ENCODE data around the gene ANKRD53. TPM values are rescaled to one million over a fixed set of nuclear protein-coding genes. Genes with fewer than 3 reads are reported as not detected.
A peak's percentile ranks its signal among the peaks of the same experiment; 100 is the strongest.

Gene ANKRD53
- total and polyA plus RNA-seq, 10 donors, result 0.22 to 1.7 (median 0.80) TPM; not detected in 2

GRCh38 chr2:70941701-70942100, 36.7 kb upstream of the ANKRD53 start:
- no peak for DNase-seq
- Histone ChIP-seq H3K4me3 (no peak overlapping the region), H3K36me3 (no peaks in the 10 kb centered on the region), H3K4me1 (peaks cover 0 to 8% (median 1%) of the 10 kb centered on the region in 6 donors), H3K27ac (no peak overlapping the region), H3K27me3 (replicated peaks in 1 of 7) (peaks cover 0 to 84% (median 6%) of the 10 kb centered on the region in 7 donors), H3K9me3 (no peaks in the 10 kb centered on the region)
- WGBS, 5 donors, result 69 to 76% (median 71%) methylated on average over 5 of the region's 5 CpGs
- intact Hi-C loops (cut with DNase I; ENCODE audit: low total_unique reads), result loop anchor here (10.0 kb wide), 1 partner anchor 147 kb away; the partner anchor contains the start of gene FIGLA
- TF ChIP-seq POLR2A (IDR thresholded peaks at IDR 0.05) (no peak), CTCF (IDR thresholded peaks at IDR 0.05 in 8 of 11, conservative IDR thresholded peaks at IDR 0.05 in 3 of 11) (no peak), POLR2AphosphoS5 (IDR thresholded peaks at IDR 0.05) (no peak)

- intact Hi-C loops (cut with DNase I; ENCODE audit: low total_unique reads), result loop anchor here (10.0 kb wide), 1 partner anchor 148 kb away; the partner anchor contains the start of gene FIGLA
- Histone ChIP-seq H3K27me3 (replicated peaks in 1 of 7) (peaks cover 0 to 93% (median 13%) of the 10 kb centered on the region in 7 donors), H3K4me3 (no peak overlapping the region), H3K36me3 (no peaks in the 10 kb centered on the region), H3K9me3 (no peaks in the 10 kb centered on the region), H3K4me1 (peaks cover 0 to 14% (median 5%) of the 10 kb centered on the region in 6 donors), H3K27ac (no peak overlapping the region)
- no peak for DNase-seq
- TF ChIP-seq POLR2A (IDR thresholded peaks at IDR 0.05) (no peak), POLR2AphosphoS5 (IDR thresholded peaks at IDR 0.05) (no peak), CTCF (IDR thresholded peaks at IDR 0.05 in 8 of 11, conservative IDR thresholded peaks at IDR 0.05 in 3 of 11) (no peak)
- 65 to 78% (median 70%) methylated on average over 6 of the region's 6 CpGs for WGBS, 5 donors
Measured at GRCh38 chr2:70942396-70943204, 35.8 kb upstream of the ANKRD53 start.

- DNase-seq, result peak; percentile 66
- Histone ChIP-seq H3K4me1 (peaks cover 0 to 19% (median 10%) of the 10 kb centered on the region in 6 donors), H3K27me3 (replicated peaks in 1 of 7) (peaks cover 0 to 94% (median 18%) of the 10 kb centered on the region in 7 donors), H3K4me3 (no peak overlapping the region), H3K36me3 (no peaks in the 10 kb centered on the region), H3K9me3 (no peaks in the 10 kb centered on the region), H3K27ac (no peak overlapping the region)
- 77 to 88% (median 82%) methylated on average over 8 to 11 of the region's 11 CpGs for WGBS, 5 donors
- intact Hi-C loops (cut with DNase I; ENCODE audit: low total_unique reads), result loop anchor here (10.0 kb wide), 1 partner anchor 149 kb away; the partner anchor contains the start of gene FIGLA
- TF ChIP-seq POLR2A (IDR thresholded peaks at IDR 0.05) (no peak), CTCF (IDR thresholded peaks at IDR 0.05 in 8 of 11, conservative IDR thresholded peaks at IDR 0.05 in 3 of 11) (no peak), POLR2AphosphoS5 (IDR thresholded peaks at IDR 0.05) (no peak)
Measured at GRCh38 chr2:70943205-70943871, 35.1 kb upstream of the ANKRD53 start.
